HG02973 (cell line): ENCODE results near the gene SFN.

Experiments used
- ATAC-seq: cut with Tn5 transposase; IDR thresholded peaks from one replicate; pipeline ENCODE4 v1.9.1; 2021; ENCODE audit warnings: moderate library complexity; ENCODE audit not compliant: unreplicated experiment

The SFN gene

GRCh38 chr1:26909951-26910342, 47.0 kb downstream of the SFN start:
- ATAC-seq: no peak

- no peak for ATAC-seq
These were observed 47.6 kb downstream of the SFN start for GRCh38 chr1:26910343-26911160.

GRCh38 chr1:26911399-26912146, 48.6 kb downstream of the SFN start:
- no peak for ATAC-seq

GRCh38 chr1:26912147-26912490, 49.2 kb downstream of the SFN start:
- ATAC-seq: no peak

GRCh38 chr1:26913389-26913753, 50.4 kb downstream of the SFN start:
- no peak for ATAC-seq
